NT2/D1 (cell line): Measurements from ENCODE around the gene HM13.

Experiments
- SUZ12 ChIP-seq: IDR thresholded peaks from 2 replicates; pipeline ENCODE4 v1.6.1; 2011; ENCODE audit not compliant: insufficient read length, insufficient read depth; ENCODE audit errors: extremely low read depth
- YY1 ChIP-seq: IDR thresholded peaks from 2 replicates; pipeline ENCODE4 v1.6.1; 2011; ENCODE audit not compliant: insufficient read length, insufficient read depth
- ZNF274 ChIP-seq: IDR thresholded peaks from 2 replicates; pipeline ENCODE4 v1.6.1; 2011; ENCODE audit warnings: mild to moderate bottlenecking, low read depth, low read length

- TF ChIP-seq ZNF274 (no peak), YY1 (no peak), SUZ12 (no peak)
These were observed 88.7 kb downstream of the HM13 start for GRCh38 chr20:31602779-31603441.
